B cell (primary cell): ENCODE data around the gene ZMYM1. TPM values are rescaled to one million over a fixed set of nuclear protein-coding genes. Genes with fewer than 3 reads are reported as not detected.

Source experiments
- ATAC-seq: fragments of 200-7000 bp; cut with Tn5 transposase; one replicate; pipeline ENCODE4 v1.10.0; 2021; ENCODE audit warnings: low read depth, mild to moderate bottlenecking, moderate number of reproducible peaks, moderate library complexity
- CTCF ChIA-PET: fragments of 350-600 bp; sonication (Branson Sonifier 250); formaldehyde crosslinking; loops from one replicate; lab custom pipeline; 2021; ENCODE audit warnings: antibody characterized with exemption, inconsistent platforms; lab: Charles Lee
- POLR2A ChIA-PET: fragments of 350-600 bp; sonication (Branson Sonifier 250); formaldehyde crosslinking; loops from one replicate; lab custom pipeline; 2021; ENCODE audit warnings: antibody characterized with exemption; lab: Charles Lee
- DNase-seq: peaks from one replicate; pipeline ENCODE4 v3.0.0; 2013
- H2AFZ ChIP-seq: 2 replicates; pipeline ENCODE4 v1.6.1; 2012; ENCODE audit warnings: mild to moderate bottlenecking, low read depth, low read length; ENCODE audit not compliant: insufficient read depth, poor library complexity, severe bottlenecking
- H3K27ac ChIP-seq, 2 donors: 1 replicate in 1 of 2; 2 replicates in 1 of 2; pipeline ENCODE4 v1.5.1; 2012 to 2013; ENCODE audit warnings: low read length in 2 of 2, mild to moderate bottlenecking in 2 of 2, moderate library complexity in 1 of 2
- H3K27me3 ChIP-seq, 4 experiments: fragments of 200-600 bp in 1 of 4; sonication (generic) in 1 of 4; replicated peaks in 1 of 4; 1 replicate in 2 of 4; 2 replicates in 2 of 4; pipeline versions ENCODE4 v1.6.1 to v1.7.0; 2013 to 2016; ENCODE audit warnings: low read length in 3 of 4, mild to moderate bottlenecking in 2 of 4, mixed read lengths in 1 of 4, moderate library complexity in 1 of 4; ENCODE audit not compliant: insufficient read depth in 4 of 4, control insufficient read depth in 3 of 4; ENCODE audit errors: control extremely low read depth in 1 of 4
- H3K36me3 ChIP-seq, 2 experiments: replicated peaks in 1 of 2; 1 replicate in 1 of 2; 2 replicates in 1 of 2; pipeline versions ENCODE4 v1.6.1 to v1.7.1; 2013; ENCODE audit warnings: low read length in 1 of 2; ENCODE audit not compliant: insufficient read depth in 2 of 2, control insufficient read depth in 1 of 2; ENCODE audit errors: control extremely low read depth in 1 of 2, extremely low read depth in 1 of 2
- H3K4me1 ChIP-seq, 2 donors: fragments of 200-600 bp in 1 of 2; sonication (generic) in 1 of 2; 1 replicate in 1 of 2; 2 replicates in 1 of 2; pipeline versions ENCODE4 v1.5.1 to v1.6.1; 2013 to 2017; ENCODE audit warnings: low read length in 2 of 2; ENCODE audit not compliant: control insufficient read depth in 2 of 2, insufficient read depth in 2 of 2
- H3K4me2 ChIP-seq: replicated peaks from 2 replicates; pipeline ENCODE3; 2012; ENCODE audit warnings: mild to moderate bottlenecking, low read depth, low read length; ENCODE audit not compliant: poor library complexity, severe bottlenecking
- H3K4me3 ChIP-seq, 5 experiments: fragments of 200-600 bp in 1 of 5; sonication (generic) in 1 of 5; 1 replicate in 3 of 5; 2 replicates in 2 of 5; pipeline versions ENCODE4 v1.5.1 to v1.7.0; 2011 to 2016; ENCODE audit warnings: low read length in 4 of 5, mild to moderate bottlenecking in 4 of 5, low read depth in 2 of 5, control low read depth in 1 of 5, moderate library complexity in 1 of 5; ENCODE audit not compliant: insufficient read depth in 1 of 5; ENCODE audit errors: control extremely low read depth in 1 of 5, extremely low read depth in 1 of 5
- H3K79me2 ChIP-seq: fragments of 200-600 bp; sonication (generic); one replicate; pipeline ENCODE4 v1.6.0; 2016; ENCODE audit warnings: low read length; ENCODE audit not compliant: control insufficient read depth, insufficient read depth
- H3K9ac ChIP-seq: fragments of 200-600 bp; sonication (generic); 2 replicates; pipeline ENCODE4 v1.6.1; 2017; ENCODE audit warnings: mild to moderate bottlenecking, low read length, moderate library complexity
- H3K9me3 ChIP-seq, 3 donors: one replicate each; pipeline versions ENCODE4 v1.6.1 to v1.7.1; 2013; ENCODE audit warnings: low read length in 2 of 3; ENCODE audit not compliant: control insufficient read depth in 2 of 3, insufficient read depth in 1 of 3; ENCODE audit errors: control extremely low read depth in 1 of 3
- H4K20me1 ChIP-seq: 2 replicates; pipeline ENCODE4 v1.6.0; 2012; ENCODE audit warnings: mild to moderate bottlenecking, low read length; ENCODE audit not compliant: insufficient read depth, control insufficient read depth, poor library complexity, severe bottlenecking
- H3K27ac Mint-ChIP-seq: one replicate; pipeline ENCODE4 v1.8.0; 2021; ENCODE audit warnings: mixed read lengths
- H3K27me3 Mint-ChIP-seq: one replicate; pipeline ENCODE4 v1.8.0; 2021; ENCODE audit warnings: mixed read lengths
- H3K4me1 Mint-ChIP-seq: one replicate; pipeline ENCODE4 v1.8.0; 2021; ENCODE audit warnings: mixed read lengths
- H3K4me3 Mint-ChIP-seq: one replicate; pipeline ENCODE4 v1.8.0; 2021; ENCODE audit warnings: mixed read lengths
- H3K9me3 Mint-ChIP-seq: one replicate; pipeline ENCODE4 v1.8.0; 2022; ENCODE audit warnings: mixed read lengths; ENCODE audit not compliant: insufficient read depth
- EZH2 ChIP-seq: IDR thresholded peaks from 2 replicates; pipeline ENCODE4 v1.6.1; 2012; ENCODE audit warnings: borderline replicate concordance, low read depth, mild to moderate bottlenecking, moderate library complexity, low read length; ENCODE audit not compliant: insufficient read depth, poor library complexity, severe bottlenecking
- WGBS: methylation state at CpG from one replicate; pipeline ENCODE4 v1.1.5; 2013; ENCODE audit warnings: missing lambda C conversion rate; ENCODE audit not compliant: insufficient coverage; 5-methylcytosine and 5-hydroxymethylcytosine counted together
- intact Hi-C: fragments of 100-400 bp; cut with micrococcal nuclease; formaldehyde crosslinking; loops from one replicate; pipeline ENCODE4 v1.10.0; 2022
- polyA plus RNA-seq: library from polyadenylated mRNA; depleted of rRNA; stranded (reverse); fragments of >200 nt; gene quantifications from 2 replicates; pipeline ENCODE4 v1.2.3, GENCODE V29; 2012
- total RNA-seq, 2 donors: library from RNA; stranded (reverse); fragments of 120-200 nt in 1 of 2; gene quantifications; 1 replicate in 1 of 2; 2 replicates in 1 of 2; pipeline versions ENCODE4 v1.2.3 to v1.2.4, GENCODE V29; 2013 to 2022
- TF ChIP-seq, protein P1 (sequence below): fragments of 200-600 bp; IDR thresholded peaks from one replicate; pipeline ENCODE4 v1.8.0; 2022; ENCODE audit warnings: antibody characterized with exemption, mild to moderate bottlenecking

The ZMYM1 gene
- total and polyA plus RNA-seq, 2 donors (not counting 1 experiment from before 2014, with no cell fraction given) = 5.7 to 18.3 TPM

GRCh38 chr1:35030756-35031446, 48.3 kb upstream of the ZMYM1 start:
- DNase-seq = peak; percentile 66

More at GRCh38 chr1:35030756-35031446, 48.3 kb upstream of the ZMYM1 start:
- CTCF ChIA-PET = interaction anchor here (0.7 to 4.2 kb wide), 5 partner anchors 9 to 237 kb away, joined by 3 to 12 read pairs (median 3); partner anchors contain the start of genes ZMYM1 and ZMYM4
- peaks cover 9 to 14% of the 10 kb centered on the region in 2 experiments for H3K36me3 ChIP-seq
- H2AFZ ChIP-seq = peak overlapping the region; percentile 80
- H3K4me3 ChIP-seq = peak overlapping the region; percentile 85 to 98 (median 96)
- Mint-ChIP-seq H3K27ac (peak overlapping the region; percentile 95), H3K4me1 (peaks cover 42% of the 10 kb centered on the region), H3K27me3 (no peaks in the 10 kb centered on the region), H3K9me3 (peaks cover 2% of the 10 kb centered on the region), H3K4me3 (peak overlapping the region; percentile 99)
- intact Hi-C loops = loop anchor here (1.0 to 5.0 kb wide), 6 partner anchors 46 to 526 kb away; partner anchors contain the start of genes KIAA0319L, NCDN, SFPQ and TMEM35B
- ATAC-seq = peak; percentile 22
- peak overlapping the region; percentile 86 for H3K4me2 ChIP-seq
- H3K9me3 ChIP-seq = peaks cover 2 to 9% (median 7%) of the 10 kb centered on the region in 3 donors
- H4K20me1 ChIP-seq = peaks cover 9% of the 10 kb centered on the region
- 0% methylated on average over 7 of the region's 17 CpGs for WGBS
- H3K27me3 ChIP-seq = no peaks in the 10 kb centered on the region
- TF ChIP-seq, protein P1, sequence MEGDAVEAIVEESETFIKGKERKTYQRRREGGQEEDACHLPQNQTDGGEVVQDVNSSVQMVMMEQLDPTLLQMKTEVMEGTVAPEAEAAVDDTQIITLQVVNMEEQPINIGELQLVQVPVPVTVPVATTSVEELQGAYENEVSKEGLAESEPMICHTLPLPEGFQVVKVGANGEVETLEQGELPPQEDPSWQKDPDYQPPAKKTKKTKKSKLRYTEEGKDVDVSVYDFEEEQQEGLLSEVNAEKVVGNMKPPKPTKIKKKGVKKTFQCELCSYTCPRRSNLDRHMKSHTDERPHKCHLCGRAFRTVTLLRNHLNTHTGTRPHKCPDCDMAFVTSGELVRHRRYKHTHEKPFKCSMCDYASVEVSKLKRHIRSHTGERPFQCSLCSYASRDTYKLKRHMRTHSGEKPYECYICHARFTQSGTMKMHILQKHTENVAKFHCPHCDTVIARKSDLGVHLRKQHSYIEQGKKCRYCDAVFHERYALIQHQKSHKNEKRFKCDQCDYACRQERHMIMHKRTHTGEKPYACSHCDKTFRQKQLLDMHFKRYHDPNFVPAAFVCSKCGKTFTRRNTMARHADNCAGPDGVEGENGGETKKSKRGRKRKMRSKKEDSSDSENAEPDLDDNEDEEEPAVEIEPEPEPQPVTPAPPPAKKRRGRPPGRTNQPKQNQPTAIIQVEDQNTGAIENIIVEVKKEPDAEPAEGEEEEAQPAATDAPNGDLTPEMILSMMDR = no peak
- TF ChIP-seq EZH2 = no peak
- peak overlapping the region; percentile 91 for H3K9ac ChIP-seq
- H3K4me1 ChIP-seq = peaks cover 19 to 23% of the 10 kb centered on the region in 2 donors
- H3K27ac ChIP-seq = peak overlapping the region; percentile 66 to 87
- POLR2A ChIA-PET = interaction anchor here (1.1 to 2.3 kb wide), 3 partner anchors 46 to 171 kb away, joined by 4 to 18 read pairs (median 6); partner anchors contain the start of genes SMIM12, TMEM35B and ZMYM1
- H3K79me2 ChIP-seq = peaks cover 39% of the 10 kb centered on the region
